ENCODE results near the gene ING3.

Gene ING3

GRCh38 chr7:120950539-120951308, at the start of gene ING3:
Gene ING3, plus strand, starts transcription at chr7:120950777. Its CDS starts 120 bp downstream, at chr7:120950897.
- peak; percentile 99 for DNase-seq

GRCh38 chr7:120915314-120916105, 35.1 kb upstream of the ING3 start:
- DNase-seq, result no peak

GRCh38 chr7:120916121-120916520, 34.5 kb upstream of the ING3 start:
- DNase-seq, result no peak

GRCh38 chr7:120916538-120916937, 34.0 kb upstream of the ING3 start:
- DNase-seq, result no peak

GRCh38 chr7:120919466-120919865, 31.1 kb upstream of the ING3 start:
- DNase-seq, result no peak

GRCh38 chr7:120920034-120920433, 30.5 kb upstream of the ING3 start:
- no peak for DNase-seq

GRCh38 chr7:120920591-120921274, 29.8 kb upstream of the ING3 start:
- peak; percentile 50 for DNase-seq

GRCh38 chr7:120924837-120925236, 25.7 kb upstream of the ING3 start:
- no peak for DNase-seq

- no peak for DNase-seq
Measured at GRCh38 chr7:120925392-120925791, 25.2 kb upstream of the ING3 start.

- no peak for DNase-seq
Measured at GRCh38 chr7:120926943-120927346, 23.6 kb upstream of the ING3 start.

- DNase-seq, result no peak
Measured at GRCh38 chr7:120927454-120928103, 23.0 kb upstream of the ING3 start.

- no peak for DNase-seq
Measured at GRCh38 chr7:120931243-120931642, 19.3 kb upstream of the ING3 start.

- no peak for DNase-seq
Measured at GRCh38 chr7:120933475-120933874, 17.1 kb upstream of the ING3 start.

- DNase-seq, result no peak
Measured at GRCh38 chr7:120939345-120939744, 11.2 kb upstream of the ING3 start.

- peak; percentile 18 for DNase-seq
Measured at GRCh38 chr7:120941064-120941463, 9.5 kb upstream of the ING3 start.

- DNase-seq, result no peak
Measured at GRCh38 chr7:120941856-120942255, 8.7 kb upstream of the ING3 start.

GRCh38 chr7:120942861-120943260, 7.7 kb upstream of the ING3 start:
- DNase-seq, result no peak

GRCh38 chr7:120944826-120945562, 5.6 kb upstream of the ING3 start:
- no peak for DNase-seq

- no peak for DNase-seq
Measured at GRCh38 chr7:120947980-120948379, 2.6 kb upstream of the ING3 start.

- DNase-seq, result no peak
Measured at GRCh38 chr7:120949393-120949911, 1.1 kb upstream of the ING3 start.

GRCh38 chr7:120949998-120950538, 509 bp upstream of the ING3 start:
- no peak for DNase-seq

- no peak for DNase-seq
Measured at GRCh38 chr7:120951309-120951699, 727 bp downstream of the ING3 start.

Data from NCI-H2029 (cell line).